Thoracic aorta (tissue), 2 donors: ENCODE results near the gene ZNF3. TPM values are rescaled to one million over a fixed set of nuclear protein-coding genes. Genes with fewer than 3 reads are reported as not detected.

Source experiments
- ATAC-seq: fragments of 150-250 bp; one replicate; pipeline ENCODE4 v1.8.0; 2017; ENCODE audit warnings: low read depth; ENCODE audit not compliant: insufficient number of reproducible peaks, low FRiP score
- DNase-seq: peaks from one replicate; pipeline ENCODE4 v3.0.0-alpha.2; 2020; ENCODE audit warnings: low spot score
- H3K27ac ChIP-seq, 2 donors: fragments of 200-600 bp; sonication (generic); 1 replicate in 1 of 2; 2 replicates in 1 of 2; pipeline ENCODE4 v1.5.1; 2016; ENCODE audit warnings: mild to moderate bottlenecking in 2 of 2, moderate library complexity in 2 of 2
- H3K27me3 ChIP-seq: fragments of 200-600 bp; sonication (generic); replicated peaks from 2 replicates; pipeline ENCODE4 v1.6.0; 2016; ENCODE audit warnings: mild to moderate bottlenecking; ENCODE audit not compliant: insufficient read depth
- H3K36me3 ChIP-seq: fragments of 200-600 bp; sonication (generic); one replicate; pipeline ENCODE4 v1.5.1; 2016
- H3K4me1 ChIP-seq, 2 donors: fragments of 200-600 bp; sonication (generic); 1 replicate in 1 of 2; 2 replicates in 1 of 2; pipeline versions ENCODE4 v1.5.1 to v1.6.0; 2016; ENCODE audit warnings: low read depth in 2 of 2, mild to moderate bottlenecking in 1 of 2; ENCODE audit not compliant: control insufficient read depth in 1 of 2
- H3K4me3 ChIP-seq: fragments of 200-600 bp; sonication (generic); 2 replicates; pipeline ENCODE4 v1.5.1; 2016; ENCODE audit warnings: mild to moderate bottlenecking
- H3K9me3 ChIP-seq: fragments of 200-600 bp; sonication (generic); 2 replicates; pipeline ENCODE4 v1.5.1; 2016
- CTCF ChIP-seq: fragments of 200-600 bp; sonication (generic); IDR thresholded peaks from one replicate; pipeline ENCODE4 v1.5.1; 2019; ENCODE audit warnings: antibody characterized with exemption
- total RNA-seq, 2 donors: library from RNA; depleted of rRNA; stranded (reverse); fragments of >200 nt; gene quantifications; one replicate each; pipeline versions ENCODE4 v1.1.0 to v1.2.3, GENCODE V29; 2016

The ZNF3 gene
- total RNA-seq, 2 donors from 2014 or later, result 15.2 to 29.6 TPM

- Histone ChIP-seq H3K27me3 (no peaks in the 10 kb centered on the region), H3K4me3 (no peak overlapping the region), H3K36me3 (peaks cover 51% of the 10 kb centered on the region), H3K27ac (no peak overlapping the region), H3K4me1 (no peaks in the 10 kb centered on the region), H3K9me3 (no peaks in the 10 kb centered on the region)
- TF ChIP-seq CTCF, result no peak
- ATAC-seq (no peak), DNase-seq (no peak)
These were observed 54.3 kb downstream of the ZNF3 start for GRCh38 chr7:100027197-100027596.

- peaks cover 2 to 19% of the 10 kb centered on the region in 2 donors for H3K4me1 ChIP-seq
- H3K27me3 ChIP-seq, result no peaks in the 10 kb centered on the region
- H3K27ac ChIP-seq, result no peak overlapping the region
- no peak overlapping the region for H3K4me3 ChIP-seq
- DNase-seq (no peak), ATAC-seq (no peak)
- H3K9me3 ChIP-seq, result no peaks in the 10 kb centered on the region
- peaks cover 34% of the 10 kb centered on the region for H3K36me3 ChIP-seq
- no peak for TF ChIP-seq CTCF
These were observed 57.4 kb downstream of the ZNF3 start for GRCh38 chr7:100024020-100024619.

GRCh38 chr7:100023526-100023925, 58.0 kb downstream of the ZNF3 start:
- peaks cover 2 to 25% of the 10 kb centered on the region in 2 donors for H3K4me1 ChIP-seq
- no peak overlapping the region for H3K4me3 ChIP-seq
- H3K36me3 ChIP-seq, result peaks cover 34% of the 10 kb centered on the region
- DNase-seq (no peak), ATAC-seq (no peak)
- TF ChIP-seq CTCF, result no peak
- H3K9me3 ChIP-seq, result no peaks in the 10 kb centered on the region
- H3K27ac ChIP-seq, result no peak overlapping the region
- H3K27me3 ChIP-seq, result no peaks in the 10 kb centered on the region

GRCh38 chr7:100022621-100023020, 58.9 kb downstream of the ZNF3 start:
- H3K9me3 ChIP-seq, result no peaks in the 10 kb centered on the region
- no peak for TF ChIP-seq CTCF
- H3K27me3 ChIP-seq, result no peaks in the 10 kb centered on the region
- DNase-seq (no peak), ATAC-seq (no peak)
- H3K4me1 ChIP-seq, result peaks cover 3 to 33% of the 10 kb centered on the region in 2 donors
- no peak overlapping the region for H3K4me3 ChIP-seq
- no peak overlapping the region for H3K27ac ChIP-seq
- H3K36me3 ChIP-seq, result peaks cover 28% of the 10 kb centered on the region

- DNase-seq (no peak), ATAC-seq (no peak)
- peaks cover 16 to 46% of the 10 kb centered on the region in 2 donors for H3K4me1 ChIP-seq
- H3K36me3 ChIP-seq, result peaks cover 26% of the 10 kb centered on the region
- TF ChIP-seq CTCF, result no peak
- no peaks in the 10 kb centered on the region for H3K9me3 ChIP-seq
- H3K27me3 ChIP-seq, result no peaks in the 10 kb centered on the region
- no peak overlapping the region for H3K4me3 ChIP-seq
- no peak overlapping the region for H3K27ac ChIP-seq
These were observed 60.2 kb downstream of the ZNF3 start for GRCh38 chr7:100021297-100021696.

Other genes with a start within 250 kb of the ZNF3 start
- 1 to 10 TPM in 1 of 2 donors, under 1 TPM in 1; 0.41 to 2.9 TPM for gene OR2AE1, start 204.7 kb downstream of the ZNF3 start, total RNA-seq
- 10 to 100 TPM; 35.2 to 42.5 TPM for gene TRIM4, start 162.2 kb downstream of the ZNF3 start, total RNA-seq
- 1 to 10 TPM in 1 of 2 donors, not detected in 1; 2.6 TPM for gene GJC3, start 152.1 kb downstream of the ZNF3 start, total RNA-seq
- 1 to 10 TPM in 1 of 2 donors, not detected in 1; 2.3 TPM for gene AZGP1, start 105.7 kb downstream of the ZNF3 start, total RNA-seq
- 10 to 100 TPM; 25.6 to 42.5 TPM for gene ZKSCAN1, start 66.1 kb downstream of the ZNF3 start, total RNA-seq
- gene ZSCAN21, start 31.9 kb downstream of the ZNF3 start, total RNA-seq, result 10 to 100 TPM in 1 of 2 donors, 1 to 10 TPM in 1; 9.3 to 16.6 TPM
- 10 to 100 TPM; 40.4 to 76.2 TPM for gene COPS6, start 7.2 kb upstream of the ZNF3 start, total RNA-seq
- 10 to 100 TPM; 17.6 to 23.6 TPM for gene MCM7, start 19.7 kb upstream of the ZNF3 start, total RNA-seq
- gene AP4M1, start 19.9 kb upstream of the ZNF3 start, total RNA-seq, result 10 to 100 TPM; 22.3 to 23.8 TPM
- gene TAF6, start 37.6 kb upstream of the ZNF3 start, total RNA-seq, result 10 to 100 TPM; 48.0 to 72.8 TPM
- 10 to 100 TPM; 12.6 to 13.7 TPM for gene CNPY4, start 37.9 kb upstream of the ZNF3 start, total RNA-seq
- 1 to 10 TPM in 1 of 2 donors, not detected in 1; 1.1 TPM for gene MBLAC1, start 45.2 kb upstream of the ZNF3 start, total RNA-seq
- gene LAMTOR4, start 67.2 kb upstream of the ZNF3 start, total RNA-seq, result 100 to 1,000 TPM; 125 to 205 TPM
- gene TRAPPC14, start 77.0 kb upstream of the ZNF3 start, total RNA-seq, result 10 to 100 TPM; 14.0 to 18.0 TPM
- gene GAL3ST4, start 86.9 kb upstream of the ZNF3 start, total RNA-seq, result 10 to 100 TPM in 1 of 2 donors, 1 to 10 TPM in 1; 8.3 to 18.7 TPM
- 1 to 10 TPM; 1.8 to 5.0 TPM for gene GPC2, start 95.7 kb upstream of the ZNF3 start, total RNA-seq
- under 1 TPM; 0.56 to 0.95 TPM for gene STAG3, start 96.2 kb upstream of the ZNF3 start, total RNA-seq
- gene PVRIG, start 138.2 kb upstream of the ZNF3 start, total RNA-seq, result under 1 TPM in 1 of 2 donors, not detected in 1; 0.78 TPM
- gene SPDYE3, start 226.0 kb upstream of the ZNF3 start, total RNA-seq, result not detected